Amygdala (tissue), 56 donors: ENCODE measurements around the gene GPBAR1.
A peak's percentile ranks its signal among the peaks of the same experiment; 100 is the strongest.
"Not testable (repeated sequence)": the region's sequence is repeated elsewhere in the genome, so short reads cannot be mapped to it uniquely, and the experiment has no call there.

Experiments
- DNase-seq, 56 donors: peaks; one replicate each; lab custom pipeline; 2025; lab: John Stamatoyannopoulos, UW

Gene GPBAR1

DNA sequence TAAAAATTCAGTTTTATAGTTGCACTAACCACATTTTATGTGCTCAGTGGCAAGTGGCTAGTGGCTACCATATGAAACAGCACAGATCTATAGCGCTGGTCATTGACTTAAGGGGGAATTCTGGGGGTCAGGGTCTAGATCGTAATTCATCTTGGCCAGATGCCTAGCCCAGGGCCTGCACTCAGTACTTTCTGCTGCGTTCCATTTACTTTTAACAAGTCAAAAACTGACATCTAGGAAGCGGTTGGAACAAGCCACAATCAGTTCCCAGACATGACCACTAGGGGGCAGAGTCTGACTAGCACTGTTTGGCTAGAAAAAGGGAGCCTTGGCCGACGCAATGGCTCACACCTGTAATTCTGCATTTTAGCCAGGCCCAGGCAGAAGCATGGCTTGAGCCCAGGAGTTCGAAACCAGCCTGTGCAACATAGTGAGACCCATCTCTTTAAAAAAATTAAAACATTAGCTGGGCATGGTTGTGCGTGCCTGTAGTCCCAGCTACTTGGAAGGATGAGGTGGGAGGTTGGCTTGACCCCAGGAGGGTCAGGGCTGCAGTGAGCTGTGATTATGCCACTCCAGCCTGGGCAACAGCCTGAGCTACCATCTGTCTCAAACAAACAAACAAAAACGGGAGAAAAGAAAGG is 40.5 kb downstream of the GPBAR1 start:
- DNase-seq: peak in 50 of 56 donors; percentile 20 to 88 (median 62)

DNA sequence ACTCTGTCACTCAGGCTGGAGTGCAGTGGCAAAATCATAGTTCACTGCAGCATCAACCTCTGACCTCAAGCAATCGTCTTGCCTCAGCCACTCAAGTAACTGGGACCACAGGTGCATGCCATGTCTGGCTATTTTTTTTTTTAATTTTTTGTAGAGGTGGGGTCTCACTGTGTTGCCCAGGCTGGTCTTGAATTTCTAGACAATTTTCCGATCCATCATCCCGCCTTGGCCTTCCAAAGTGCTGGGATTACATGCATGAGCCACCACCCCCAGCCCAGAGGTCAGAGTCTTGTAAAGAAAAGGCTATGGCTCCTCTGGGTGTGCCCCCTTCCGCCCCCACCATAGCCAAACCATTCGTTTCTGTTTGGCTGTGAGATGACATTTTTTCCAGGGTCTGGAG is 44.6 kb downstream of the GPBAR1 start:
- no peak for DNase-seq

DNA sequence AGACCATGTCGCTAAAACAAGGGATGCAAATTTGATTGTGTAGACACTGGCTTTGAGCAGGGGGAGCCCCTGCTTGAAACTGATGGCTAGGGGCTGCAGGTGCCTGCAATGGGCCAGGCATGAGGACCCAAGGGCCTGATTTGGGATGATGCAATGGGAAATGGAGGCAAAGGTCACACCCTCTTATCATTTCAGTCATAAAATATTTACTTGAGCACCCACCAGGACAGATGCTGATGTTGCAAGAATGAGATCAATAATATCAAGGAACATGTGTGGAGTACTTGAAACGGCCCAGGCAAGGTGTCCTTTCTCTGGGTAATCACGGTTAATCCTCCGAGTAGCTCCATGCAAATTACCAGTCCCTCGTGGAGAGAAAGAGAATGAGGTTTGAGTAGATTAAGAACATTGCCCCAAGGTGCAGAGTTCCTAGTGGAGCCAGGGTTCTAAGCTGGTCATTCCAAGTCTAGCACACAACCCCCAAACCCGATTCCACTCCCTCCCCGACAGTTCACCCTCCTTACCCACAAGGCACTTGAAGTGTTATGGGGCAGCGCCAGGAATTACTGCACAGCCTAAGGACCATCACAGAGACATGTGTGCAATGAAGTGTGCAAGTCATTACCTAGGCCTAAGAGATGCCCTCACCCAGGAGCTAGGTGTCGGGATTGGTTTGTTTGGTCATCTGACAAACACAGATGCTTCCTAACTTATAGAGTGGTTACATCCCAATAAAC is 45.5 kb downstream of the GPBAR1 start:
- DNase-seq: no peak

DNA sequence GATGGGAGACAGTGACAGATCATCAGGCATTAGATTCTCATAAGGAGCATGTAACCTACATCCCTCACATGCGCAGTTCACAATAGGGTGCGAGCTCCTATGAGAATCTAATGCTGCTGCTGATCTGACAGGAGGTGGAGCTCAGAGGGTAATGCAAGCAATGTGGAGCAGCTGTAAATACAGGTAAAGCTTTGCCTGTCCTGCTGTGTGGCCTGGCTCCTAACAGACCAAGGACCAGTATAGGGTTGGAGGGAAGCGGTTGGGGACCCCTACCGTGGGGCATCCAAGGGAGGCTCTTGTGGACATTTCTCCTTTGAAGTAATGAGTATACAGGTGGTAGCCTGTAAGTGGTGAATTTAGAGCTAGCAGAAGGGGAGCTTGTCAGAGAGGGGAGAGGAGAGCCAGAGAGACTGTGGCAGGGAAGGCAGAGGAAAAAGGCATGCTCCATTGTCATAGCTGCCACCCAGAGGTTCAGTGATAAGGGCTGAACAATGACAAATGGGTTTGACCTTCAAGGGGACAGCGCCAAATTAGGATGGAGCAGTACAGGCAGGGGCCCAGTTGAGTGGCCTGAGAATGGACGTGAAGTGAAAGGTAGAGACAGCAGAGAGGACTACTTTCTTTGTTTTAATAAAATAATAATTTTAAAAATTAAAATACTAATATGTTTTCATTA is 46.7 kb downstream of the GPBAR1 start:
- no peak for DNase-seq

DNA sequence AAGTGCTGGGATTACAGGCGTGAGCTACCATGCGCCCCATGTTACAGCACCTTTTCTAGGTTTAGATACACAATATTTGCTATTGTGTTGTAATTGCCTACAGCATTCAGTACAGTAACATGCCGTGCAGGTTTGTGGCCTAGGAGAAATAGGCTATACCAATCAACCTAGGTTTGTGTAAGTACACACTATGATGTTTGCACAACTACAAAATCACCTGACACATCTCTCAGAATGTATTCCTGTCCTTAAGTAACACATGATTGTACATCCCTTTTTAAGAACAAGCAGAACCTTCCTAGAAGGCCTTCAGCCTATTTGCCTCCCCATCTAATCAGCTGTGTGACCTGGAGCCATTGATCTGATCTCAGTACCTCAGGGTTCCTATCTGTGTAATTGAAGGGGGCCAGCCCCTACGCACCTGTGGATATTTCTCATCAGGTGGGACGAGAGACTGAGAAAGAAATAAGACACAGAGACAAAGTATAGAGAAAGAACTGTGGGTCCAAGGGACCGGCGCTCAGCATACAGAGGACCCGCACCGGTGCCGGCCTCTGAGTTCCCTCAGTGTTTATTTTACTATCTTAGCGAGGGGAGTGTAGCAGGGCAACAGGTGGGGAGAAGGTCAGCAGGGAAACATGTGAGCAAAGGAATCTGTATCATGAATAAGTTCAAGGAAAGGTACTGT is 50.2 kb downstream of the GPBAR1 start:
- no peak for DNase-seq

DNA sequence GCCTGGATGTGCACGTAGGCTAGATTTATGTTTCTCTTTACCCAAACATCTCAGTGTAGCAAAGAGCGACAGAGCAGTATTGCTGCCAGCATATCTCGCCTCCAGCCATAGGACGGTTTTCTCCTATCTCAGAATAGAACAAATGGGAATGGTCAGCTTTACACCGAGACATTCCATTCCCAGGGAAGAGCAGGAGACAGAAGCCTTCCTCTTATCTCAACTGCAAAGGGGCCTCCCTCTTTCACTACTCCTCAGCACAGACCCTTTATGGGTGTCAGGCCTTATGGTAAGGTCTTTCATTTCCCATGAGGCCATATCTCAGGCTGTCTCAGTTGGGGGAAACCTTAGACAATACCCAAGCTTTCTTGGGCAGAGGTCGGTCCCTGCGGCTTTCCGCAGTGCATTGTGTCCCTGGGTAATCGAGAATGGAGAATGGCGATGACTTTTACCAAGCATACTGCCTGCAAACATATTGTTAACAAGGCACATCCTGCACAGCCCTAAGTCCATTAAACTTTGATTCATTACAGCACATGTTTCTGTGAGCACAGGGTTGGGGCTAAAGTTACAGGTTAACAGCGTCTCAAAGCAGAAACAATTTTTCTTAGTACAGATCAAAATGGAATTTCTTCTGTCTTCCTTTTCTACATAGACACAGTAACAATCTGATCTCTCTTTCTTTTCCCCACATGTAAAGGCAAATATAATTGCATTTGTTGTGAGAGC is 50.9 kb downstream of the GPBAR1 start:
- DNase-seq: not testable (repeated sequence)

DNA sequence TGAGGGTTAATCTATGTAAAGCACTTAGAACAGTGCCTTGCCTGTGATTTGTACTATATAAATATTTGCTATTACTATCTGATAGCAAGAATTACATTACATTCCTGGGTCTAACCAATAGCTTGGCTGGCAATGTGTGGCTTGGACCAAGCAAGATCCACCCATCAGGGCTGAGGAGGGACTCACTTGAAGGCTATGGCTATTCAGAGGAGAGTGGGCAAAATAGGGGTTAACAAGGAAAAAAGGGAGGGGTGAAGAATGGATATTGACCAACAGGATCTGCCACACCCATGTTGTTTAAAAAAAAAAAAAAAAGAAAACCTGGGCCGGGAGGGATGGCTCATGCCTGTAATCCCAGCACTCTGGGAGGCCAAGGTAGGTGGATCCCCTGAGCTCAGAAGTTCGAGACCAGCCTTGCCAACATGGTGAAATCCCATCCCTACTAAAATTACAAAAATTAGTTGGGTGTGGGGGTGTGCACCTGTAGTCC is 51.5 kb downstream of the GPBAR1 start:
- DNase-seq: no peak

DNA sequence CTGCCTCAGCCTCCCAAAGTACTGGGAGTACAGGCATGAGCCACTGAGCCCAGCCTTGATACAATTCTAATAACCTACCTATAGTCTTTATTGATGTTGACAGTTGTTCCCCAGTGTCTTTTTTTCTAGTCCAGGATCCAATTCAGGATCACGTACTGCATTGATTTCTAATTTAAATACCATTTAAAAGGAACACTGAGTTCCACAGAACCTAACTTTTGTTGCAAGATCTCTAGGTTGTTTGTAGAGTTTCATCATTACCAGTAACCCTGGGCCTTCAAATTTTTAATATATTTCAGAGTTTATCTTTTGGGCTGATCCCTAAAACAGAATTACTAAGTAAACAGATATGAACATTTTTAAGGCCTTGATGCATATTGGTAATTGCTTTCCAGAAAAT is 52.5 kb downstream of the GPBAR1 start:
- DNase-seq: no peak
